ENCODE measurements around the gene KCNN2.
"Not testable (repeated sequence)": the region's sequence is repeated elsewhere in the genome, so short reads cannot be mapped to it uniquely, and the experiment has no call there.

KCNN2 gene

GRCh38 chr5:114427204-114427603 is 65.3 kb downstream of the KCNN2 start:
- no peak for DNase-seq

GRCh38 chr5:114430532-114430931 is 68.7 kb downstream of the KCNN2 start:
- DNase-seq = no peak

GRCh38 chr5:114432684-114433083 is 70.8 kb downstream of the KCNN2 start:
- DNase-seq = not testable (repeated sequence)

GRCh38 chr5:114434396-114435219 is 72.7 kb downstream of the KCNN2 start:
- no peak for DNase-seq

- no peak for DNase-seq
Observed at GRCh38 chr5:114435220-114435481, 73.3 kb downstream of the KCNN2 start.

GRCh38 chr5:114435885-114436299 is 74.0 kb downstream of the KCNN2 start:
- no peak for DNase-seq

- no peak for DNase-seq
Observed at GRCh38 chr5:114437936-114438335, 76.1 kb downstream of the KCNN2 start.

GRCh38 chr5:114438471-114438870 is 76.6 kb downstream of the KCNN2 start:
- no peak for DNase-seq

GRCh38 chr5:114447084-114447773 is 85.4 kb downstream of the KCNN2 start:
- no peak for DNase-seq

- DNase-seq = no peak
Observed at GRCh38 chr5:114448481-114448880, 86.6 kb downstream of the KCNN2 start.

GRCh38 chr5:114449860-114450421 is 88.1 kb downstream of the KCNN2 start:
- no peak for DNase-seq

GRCh38 chr5:114450437-114450836 is 88.6 kb downstream of the KCNN2 start:
- DNase-seq = no peak

GRCh38 chr5:114458726-114459125 is 96.9 kb downstream of the KCNN2 start:
- DNase-seq = no peak

GRCh38 chr5:114467171-114467570 is 105.3 kb downstream of the KCNN2 start:
- no peak for DNase-seq

GRCh38 chr5:114467729-114468128 is 105.9 kb downstream of the KCNN2 start:
- no peak for DNase-seq

GRCh38 chr5:114469372-114469771 is 107.5 kb downstream of the KCNN2 start:
- DNase-seq = no peak

- DNase-seq = no peak
Observed at GRCh38 chr5:114471529-114471928, 109.7 kb downstream of the KCNN2 start.

GRCh38 chr5:114473541-114473940 is 111.7 kb downstream of the KCNN2 start:
- DNase-seq = no peak

GRCh38 chr5:114477816-114478334 is 116.0 kb downstream of the KCNN2 start:
- DNase-seq = no peak

- DNase-seq = no peak
Observed at GRCh38 chr5:114500756-114501155, 138.9 kb downstream of the KCNN2 start.

- no peak for DNase-seq
Observed at GRCh38 chr5:114504560-114504959, 142.7 kb downstream of the KCNN2 start.

- DNase-seq = no peak
Observed at GRCh38 chr5:114524221-114524620, 162.4 kb downstream of the KCNN2 start.

- DNase-seq = no peak
Observed at GRCh38 chr5:114544561-114544960, 182.7 kb downstream of the KCNN2 start.

All from effector CD4-positive, alpha-beta T cell (primary cell).